ENCODE data around the gene FCN1.

FCN1 gene

DNA sequence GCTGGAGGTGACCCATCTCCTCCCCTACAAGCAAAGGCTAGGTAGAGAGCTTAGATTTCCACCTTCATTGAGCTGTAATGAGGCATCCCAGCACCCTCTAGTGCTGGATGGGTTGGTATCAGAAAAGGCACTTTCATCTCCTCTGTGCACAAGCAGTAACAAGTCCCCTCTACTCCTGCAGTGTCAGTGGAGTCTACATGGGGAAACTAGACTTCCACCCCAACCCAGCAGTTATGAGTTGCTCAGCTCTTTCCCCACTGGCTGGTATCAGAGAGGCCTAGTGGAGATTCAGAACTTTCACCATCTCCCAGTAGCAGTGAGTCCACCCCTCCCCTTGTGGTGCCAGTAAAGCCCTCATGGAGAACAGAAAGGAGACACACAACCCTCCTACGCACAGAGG, 17.9 kb downstream of the FCN1 start:
- TF ChIP-seq, protein P1, sequence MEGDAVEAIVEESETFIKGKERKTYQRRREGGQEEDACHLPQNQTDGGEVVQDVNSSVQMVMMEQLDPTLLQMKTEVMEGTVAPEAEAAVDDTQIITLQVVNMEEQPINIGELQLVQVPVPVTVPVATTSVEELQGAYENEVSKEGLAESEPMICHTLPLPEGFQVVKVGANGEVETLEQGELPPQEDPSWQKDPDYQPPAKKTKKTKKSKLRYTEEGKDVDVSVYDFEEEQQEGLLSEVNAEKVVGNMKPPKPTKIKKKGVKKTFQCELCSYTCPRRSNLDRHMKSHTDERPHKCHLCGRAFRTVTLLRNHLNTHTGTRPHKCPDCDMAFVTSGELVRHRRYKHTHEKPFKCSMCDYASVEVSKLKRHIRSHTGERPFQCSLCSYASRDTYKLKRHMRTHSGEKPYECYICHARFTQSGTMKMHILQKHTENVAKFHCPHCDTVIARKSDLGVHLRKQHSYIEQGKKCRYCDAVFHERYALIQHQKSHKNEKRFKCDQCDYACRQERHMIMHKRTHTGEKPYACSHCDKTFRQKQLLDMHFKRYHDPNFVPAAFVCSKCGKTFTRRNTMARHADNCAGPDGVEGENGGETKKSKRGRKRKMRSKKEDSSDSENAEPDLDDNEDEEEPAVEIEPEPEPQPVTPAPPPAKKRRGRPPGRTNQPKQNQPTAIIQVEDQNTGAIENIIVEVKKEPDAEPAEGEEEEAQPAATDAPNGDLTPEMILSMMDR (IDR thresholded peaks at IDR 0.05; ENCODE audit: extremely low read depth, missing control alignments) = no peak
- DNase-seq (ENCODE audit: low spot score) = no peak

DNA sequence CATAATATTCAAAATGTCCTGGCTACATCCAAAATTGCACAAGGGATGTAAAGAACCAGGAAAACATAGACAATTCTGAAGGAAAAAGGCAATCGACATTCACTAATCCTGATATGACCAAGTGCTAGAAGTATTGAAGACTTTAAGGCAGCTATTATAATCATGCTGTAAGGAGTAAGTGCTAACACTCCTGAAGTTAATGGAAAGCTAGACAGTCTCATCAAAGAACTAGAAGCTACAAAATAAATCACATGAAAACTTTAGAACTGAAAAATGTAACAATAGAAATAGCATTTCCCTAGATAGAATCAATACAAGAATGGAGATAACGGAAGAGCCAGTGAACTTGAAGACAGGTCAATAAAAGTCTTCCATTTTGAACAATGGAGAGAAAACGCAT, 18.5 kb downstream of the FCN1 start:
- DNase-seq (ENCODE audit: low spot score) = no peak
- TF ChIP-seq, protein P1 (IDR thresholded peaks at IDR 0.05; ENCODE audit: extremely low read depth, missing control alignments) = no peak

DNA sequence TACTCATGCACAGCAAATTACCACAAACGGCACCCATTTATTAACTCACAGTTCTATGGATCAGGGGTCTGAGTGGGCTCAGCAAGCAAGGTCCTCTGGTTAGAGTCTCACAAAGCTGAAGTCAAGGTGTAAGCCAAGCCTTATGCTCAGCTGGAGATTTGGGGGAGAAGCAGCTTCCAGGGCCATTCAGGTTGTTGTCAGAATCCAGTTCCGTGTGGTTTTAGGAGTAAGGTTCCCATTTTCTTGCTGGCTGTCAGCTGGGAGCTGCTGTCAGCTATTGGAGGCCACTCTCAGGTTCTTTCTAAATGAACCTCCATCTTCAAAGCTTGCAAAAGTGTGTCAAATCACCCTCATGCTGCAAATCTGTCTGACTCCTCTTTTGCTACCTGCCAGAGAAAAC, 19.4 kb downstream of the FCN1 start:
- DNase-seq (ENCODE audit: low spot score) = no peak
- TF ChIP-seq, protein P1 (IDR thresholded peaks at IDR 0.05; ENCODE audit: extremely low read depth, missing control alignments) = no peak

DNA sequence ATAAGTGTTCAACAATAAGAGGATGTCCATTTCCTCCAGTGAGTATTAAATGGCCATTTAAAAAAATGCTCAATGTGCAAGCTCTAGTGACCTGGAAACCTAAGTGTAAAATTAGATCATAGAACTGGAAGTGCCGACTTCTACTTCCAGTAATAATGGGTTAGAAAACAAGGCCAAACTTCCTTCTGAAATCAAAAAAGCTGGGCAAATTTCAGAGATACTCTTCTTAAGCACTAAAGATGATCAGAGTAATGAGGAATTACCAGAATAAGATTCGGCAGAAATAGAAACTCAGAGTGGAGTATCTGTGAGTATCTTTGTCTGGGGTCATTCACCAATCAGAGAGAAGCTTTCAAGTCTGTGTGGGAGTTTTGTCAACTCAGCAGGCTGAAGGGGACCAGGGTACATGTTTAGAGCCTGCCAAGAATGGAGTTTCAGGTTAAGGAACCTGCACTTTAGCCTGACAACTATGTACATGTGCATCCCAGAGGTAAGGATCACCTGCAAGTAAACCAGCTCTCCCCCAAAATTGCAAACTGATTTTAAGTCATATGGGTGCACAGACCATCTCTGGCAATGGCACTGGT, 20.0 kb downstream of the FCN1 start:
- no peak for DNase-seq (ENCODE audit: low spot score)
- TF ChIP-seq, protein P1 (IDR thresholded peaks at IDR 0.05; ENCODE audit: extremely low read depth, missing control alignments) = no peak

DNA sequence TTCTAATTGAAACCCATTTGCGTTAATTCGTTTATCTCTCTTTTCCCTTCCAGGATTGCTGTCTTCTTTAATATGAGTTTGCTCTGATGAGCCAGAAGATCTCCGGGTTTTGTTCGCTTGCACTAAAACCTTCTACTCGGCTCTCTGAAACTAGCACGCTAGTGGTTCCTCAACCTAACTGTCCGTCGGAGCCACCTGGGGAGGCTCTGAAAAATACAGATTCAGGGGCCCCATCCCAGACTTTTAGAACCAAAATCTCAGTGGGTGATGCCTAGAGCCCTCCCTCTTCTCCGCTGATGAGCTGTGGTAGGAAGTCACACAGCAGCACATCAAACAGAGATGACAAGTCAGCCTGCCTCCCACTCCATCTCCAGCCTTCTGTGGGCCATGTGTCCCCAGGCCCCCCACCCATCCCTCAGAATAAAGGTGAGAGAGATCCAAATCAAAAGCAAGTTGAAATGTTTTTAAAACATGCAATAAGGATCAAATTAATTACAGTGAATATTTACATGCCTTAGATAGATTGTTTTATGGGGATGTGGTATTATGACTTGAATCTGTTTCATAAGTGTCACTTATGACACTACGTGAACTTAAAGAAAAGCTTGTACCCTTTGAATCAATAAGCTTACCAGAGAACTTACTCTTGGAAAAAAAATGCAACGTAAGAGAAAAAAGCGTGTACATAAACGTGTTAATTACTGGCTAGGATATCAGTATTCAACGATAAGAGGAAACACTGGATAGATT, 20.7 kb downstream of the FCN1 start:
- TF ChIP-seq, protein P1 (IDR thresholded peaks at IDR 0.05; ENCODE audit: extremely low read depth, missing control alignments) = no peak
- no peak for DNase-seq (ENCODE audit: low spot score)

DNA sequence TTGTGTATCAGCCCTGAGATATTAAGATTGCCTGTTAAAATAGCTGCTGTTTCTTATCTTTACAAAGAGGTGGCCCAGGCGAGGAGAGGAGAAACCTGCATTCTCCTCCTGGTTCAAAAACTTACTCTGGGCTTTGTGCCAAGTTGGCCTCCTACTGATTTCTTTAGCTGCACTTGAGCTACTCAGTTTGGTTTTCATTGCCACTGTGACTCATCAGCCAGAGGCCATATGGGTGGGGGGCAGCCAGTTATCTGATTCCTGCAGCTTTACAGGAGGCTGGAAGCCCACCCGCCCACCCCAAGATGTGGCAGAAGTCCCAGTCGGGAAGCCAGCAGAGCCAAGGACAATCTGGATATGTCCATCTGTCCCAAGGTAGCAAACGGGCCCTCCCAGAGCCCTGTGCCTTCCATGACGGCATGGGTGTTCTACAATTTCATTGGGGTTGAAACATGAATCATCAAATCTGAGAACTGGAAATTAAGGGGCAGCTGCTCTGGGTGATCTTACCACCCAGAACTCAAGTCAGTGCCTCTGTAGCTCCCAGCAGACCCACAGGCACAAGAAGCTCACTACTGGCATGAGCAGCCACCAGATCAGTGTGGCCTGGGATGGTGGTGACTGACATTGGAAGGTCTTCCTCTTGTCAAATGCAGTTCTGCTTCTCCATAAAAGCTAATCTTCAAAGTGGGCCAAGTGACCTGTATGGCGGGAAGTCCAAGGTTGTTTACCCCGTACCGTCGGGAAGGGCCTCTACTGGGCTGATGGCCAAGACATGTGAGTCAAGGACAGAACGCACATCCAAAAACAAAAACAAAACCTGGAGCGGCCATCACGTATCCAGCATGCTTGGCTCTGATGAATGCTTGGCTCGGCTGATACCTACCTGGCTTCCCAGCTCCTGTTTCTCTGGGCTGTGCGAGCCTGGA, 21.5 kb downstream of the FCN1 start:
- TF ChIP-seq, protein P1 (IDR thresholded peaks at IDR 0.05; ENCODE audit: extremely low read depth, missing control alignments) = no peak
- DNase-seq (ENCODE audit: low spot score) = no peak

DNA sequence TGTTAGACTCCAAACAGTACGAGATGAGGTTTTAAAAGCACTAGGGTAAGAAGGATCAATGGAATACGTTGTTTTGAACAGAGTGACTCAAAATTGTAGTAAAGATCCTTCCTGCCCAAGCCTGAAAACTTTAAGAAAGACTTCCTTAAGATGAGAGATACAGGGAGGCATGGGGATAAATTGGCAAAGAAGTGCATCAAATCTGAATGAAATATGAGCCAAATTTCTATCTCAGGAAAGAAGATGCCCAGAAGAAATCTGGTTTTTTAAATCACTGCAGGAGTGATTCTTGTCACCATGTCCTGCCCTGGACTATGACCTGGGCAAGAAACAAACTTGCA, 22.2 kb downstream of the FCN1 start:
- TF ChIP-seq, protein P1 (IDR thresholded peaks at IDR 0.05; ENCODE audit: extremely low read depth, missing control alignments) = no peak
- no peak for DNase-seq (ENCODE audit: low spot score)
